Mucosa of rectum (tissue), 2 donors: ENCODE measurements around the gene RBM38.

Experiments
- H3K27ac ChIP-seq, 2 donors: one replicate each; pipeline ENCODE4 v1.7.0; 2013; ENCODE audit warnings: inconsistent platforms in 2 of 2, low read depth in 2 of 2, low read length in 2 of 2
- H3K27me3 ChIP-seq, 2 donors: one replicate each; pipeline ENCODE4 v1.7.0; 2013; ENCODE audit warnings: low read length in 2 of 2; ENCODE audit not compliant: control insufficient read depth in 2 of 2, insufficient read depth in 2 of 2
- H3K36me3 ChIP-seq, 2 donors: one replicate each; pipeline ENCODE4 v1.7.0; 2013; ENCODE audit warnings: low read length in 2 of 2; ENCODE audit not compliant: control insufficient read depth in 2 of 2, insufficient read depth in 2 of 2
- H3K4me1 ChIP-seq, 2 donors: one replicate each; pipeline ENCODE4 v1.7.0; 2013; ENCODE audit warnings: low read length in 2 of 2, mild to moderate bottlenecking in 1 of 2; ENCODE audit not compliant: control insufficient read depth in 2 of 2, insufficient read depth in 2 of 2
- H3K4me3 ChIP-seq, 2 donors: one replicate each; pipeline ENCODE4 v1.7.0; 2013; ENCODE audit warnings: low read length in 2 of 2
- H3K9ac ChIP-seq, 2 donors: one replicate each; pipeline ENCODE4 v1.7.0; 2013; ENCODE audit warnings: low read length in 2 of 2, low read depth in 1 of 2, mild to moderate bottlenecking in 1 of 2
- H3K9me3 ChIP-seq, 2 donors: one replicate each; pipeline ENCODE4 v1.7.0; 2013; ENCODE audit warnings: low read length in 2 of 2; ENCODE audit not compliant: control insufficient read depth in 2 of 2
- donor health status: healthy.
- donor health status: Normal muscosa, but diverticular disease.

The RBM38 gene

DNA sequence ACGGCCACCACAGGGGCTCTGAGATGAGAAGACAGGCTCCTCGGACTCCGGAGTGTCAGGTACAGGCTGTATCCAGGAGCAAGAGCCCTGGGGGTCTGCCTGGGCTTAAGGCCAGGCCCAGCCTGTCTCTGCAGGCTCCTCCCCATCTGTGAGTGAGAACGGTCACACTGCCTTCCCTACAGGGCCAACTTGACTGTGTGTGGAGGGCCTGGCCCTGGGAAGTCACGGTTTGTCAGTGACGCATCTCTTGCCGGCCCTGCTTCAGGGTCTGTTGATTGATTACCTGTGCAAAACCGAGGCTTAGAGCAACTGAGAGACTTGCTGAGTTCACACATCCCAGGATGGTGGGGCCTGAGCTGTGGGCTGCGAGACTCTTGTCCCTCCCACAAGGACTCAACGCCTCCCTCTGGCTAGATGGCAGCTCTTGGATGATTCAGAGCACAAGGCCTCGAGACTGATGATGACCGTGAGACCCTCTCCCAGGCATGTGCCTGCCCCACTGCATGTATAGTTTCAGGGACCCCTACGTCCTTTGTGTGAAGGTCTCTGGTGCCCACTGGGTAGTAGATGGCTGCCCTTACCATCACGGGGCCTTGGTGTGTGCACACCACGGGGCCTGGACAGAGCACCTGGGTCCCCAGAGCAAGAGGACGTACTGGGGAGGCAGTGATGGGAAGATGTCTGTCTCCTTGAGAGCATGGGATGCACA lies 5.9 kb downstream of the RBM38 start:
- H3K9me3 ChIP-seq = no peaks in the 10 kb centered on the region
- peak overlapping the region; percentile 54 to 85 for H3K27ac ChIP-seq
- H3K9ac ChIP-seq = no peak overlapping the region
- H3K4me1 ChIP-seq = peaks cover 55 to 79% of the 10 kb centered on the region in 2 donors
- peak overlapping the region in 1 of 2 donors; percentile 51 for H3K4me3 ChIP-seq
- H3K27me3 ChIP-seq = no peaks in the 10 kb centered on the region
- peaks cover 36 to 59% of the 10 kb centered on the region in 2 donors for H3K36me3 ChIP-seq

DNA sequence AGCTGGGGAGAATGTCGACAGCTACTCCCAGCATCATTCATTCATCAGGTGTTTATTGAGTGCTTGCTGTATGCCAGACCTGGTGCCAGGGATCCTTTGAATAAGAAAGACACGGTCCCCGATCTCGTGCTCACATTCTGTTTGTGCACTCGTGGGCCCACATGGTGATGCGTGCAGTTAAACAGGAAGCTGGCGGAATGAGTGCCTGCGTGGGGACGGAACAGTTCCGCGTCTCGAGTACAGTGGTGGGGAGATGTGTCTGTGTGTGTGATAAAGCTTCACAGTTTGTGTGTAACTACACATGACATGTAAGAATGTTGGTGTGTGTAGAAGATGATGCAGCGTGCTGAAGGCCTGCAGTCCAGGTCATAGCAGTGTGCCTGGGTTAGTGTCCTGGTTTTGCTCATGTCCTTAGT lies 6.5 kb downstream of the RBM38 start:
- Histone ChIP-seq H3K27me3 (no peaks in the 10 kb centered on the region), H3K4me3 (peak overlapping the region in 1 of 2 donors; percentile 51), H3K9me3 (no peaks in the 10 kb centered on the region), H3K4me1 (peaks cover 51 to 73% of the 10 kb centered on the region in 2 donors), H3K36me3 (peaks cover 41 to 64% of the 10 kb centered on the region in 2 donors), H3K27ac (peak overlapping the region; percentile 54 to 85), H3K9ac (peak overlapping the region; percentile 1 to 55)

DNA sequence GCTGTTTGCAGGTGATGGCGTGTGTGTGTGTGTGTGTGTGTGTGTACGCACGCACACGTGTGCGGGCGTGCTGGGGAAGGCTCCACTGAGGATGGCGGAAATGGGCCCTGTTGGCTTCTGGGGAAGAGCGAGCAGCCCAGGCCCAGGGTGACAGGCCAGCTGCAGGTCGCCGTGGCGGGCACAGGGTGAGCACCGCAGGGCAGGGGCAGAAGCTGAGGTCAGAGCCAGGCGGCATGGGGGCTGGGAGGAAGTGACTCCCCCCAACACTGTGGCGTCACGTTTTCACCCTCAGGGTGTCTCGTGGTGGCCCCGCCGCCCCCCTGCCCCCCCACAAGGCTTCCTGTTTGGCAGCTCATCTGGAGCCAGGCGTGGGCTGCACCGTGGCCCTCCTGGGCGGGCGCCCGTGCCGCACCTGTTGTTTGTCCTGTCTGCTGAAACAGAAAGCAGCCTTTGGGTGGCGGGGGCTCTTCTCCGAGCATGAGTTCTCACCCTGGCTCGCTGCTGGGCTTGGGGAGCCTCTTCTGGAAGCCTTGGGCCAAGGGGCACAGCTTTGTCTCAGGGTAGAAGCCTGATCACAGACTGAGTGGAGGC lies 7.1 kb downstream of the RBM38 start:
- H3K27me3 ChIP-seq = no peaks in the 10 kb centered on the region
- peak overlapping the region; percentile 54 to 85 for H3K27ac ChIP-seq
- H3K4me3 ChIP-seq = peak overlapping the region in 1 of 2 donors; percentile 51
- H3K9me3 ChIP-seq = no peaks in the 10 kb centered on the region
- peaks cover 41 to 68% of the 10 kb centered on the region in 2 donors for H3K36me3 ChIP-seq
- H3K9ac ChIP-seq = peak overlapping the region; percentile 55 to 63
- peaks cover 45 to 67% of the 10 kb centered on the region in 2 donors for H3K4me1 ChIP-seq

DNA sequence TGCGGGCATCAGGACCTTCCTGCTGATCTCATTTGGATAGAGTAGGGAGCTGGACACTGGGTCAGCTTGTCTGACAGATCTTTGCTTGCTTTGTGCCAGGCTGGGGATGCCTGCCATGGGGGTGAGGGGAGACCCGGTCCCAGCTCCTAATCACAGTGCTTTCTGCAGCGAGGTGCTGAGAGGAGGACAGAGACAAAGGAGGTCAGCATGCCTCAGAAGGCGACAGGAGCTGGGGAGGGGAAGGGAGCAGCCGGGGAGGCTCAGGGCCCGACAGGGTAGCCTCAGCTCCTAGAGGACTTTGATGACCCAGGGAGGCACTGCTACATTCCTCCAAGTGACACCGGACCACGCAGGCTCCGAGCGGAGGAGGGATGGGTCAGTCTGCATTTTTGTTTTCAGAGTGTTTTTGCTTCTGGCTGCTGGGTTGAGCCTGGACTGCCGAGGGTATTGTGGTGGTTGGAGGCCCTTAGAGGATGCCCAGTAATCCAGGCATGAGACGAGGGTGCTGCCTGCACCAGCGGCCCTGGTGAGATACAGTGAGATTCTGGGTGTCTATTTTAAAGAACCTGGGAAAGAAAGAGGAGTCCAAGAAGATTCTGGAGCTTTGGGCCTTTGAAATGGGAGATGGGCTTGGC lies 7.8 kb downstream of the RBM38 start:
- Histone ChIP-seq H3K36me3 (peaks cover 44 to 67% of the 10 kb centered on the region in 2 donors), H3K27ac (peak overlapping the region; percentile 54 to 85), H3K9me3 (no peaks in the 10 kb centered on the region), H3K9ac (peak overlapping the region; percentile 55 to 63), H3K27me3 (no peaks in the 10 kb centered on the region), H3K4me3 (peak overlapping the region in 1 of 2 donors; percentile 51), H3K4me1 (peaks cover 38 to 60% of the 10 kb centered on the region in 2 donors)

DNA sequence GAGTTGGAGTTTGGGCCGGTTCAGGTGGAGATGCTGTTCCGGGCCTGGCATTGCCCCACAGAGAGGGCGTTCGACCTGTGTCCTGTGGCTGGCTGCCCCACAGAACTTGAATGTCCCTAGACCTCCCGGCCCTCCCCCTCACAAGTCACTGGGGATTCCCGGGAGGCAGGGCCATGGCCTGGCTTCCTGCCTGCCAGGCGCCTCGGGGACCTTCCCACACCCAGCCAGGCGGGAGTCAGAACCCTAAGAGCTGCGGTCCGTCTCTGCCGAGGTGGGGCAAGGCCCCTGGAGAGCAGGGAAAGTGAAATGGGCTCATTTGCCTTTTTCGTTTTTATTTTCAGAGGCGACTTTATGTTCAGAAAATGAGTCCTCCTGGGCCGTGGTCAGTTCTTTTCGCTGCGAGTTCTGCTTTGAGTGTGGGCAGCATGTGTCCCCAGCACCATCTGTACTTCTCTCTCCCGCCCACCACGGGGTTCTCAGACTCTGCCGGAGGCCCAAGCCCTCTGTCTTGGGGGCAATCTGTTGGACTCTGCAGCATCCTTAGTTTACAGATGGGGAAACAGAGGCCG lies 8.5 kb downstream of the RBM38 start:
- Histone ChIP-seq H3K9ac (no peak overlapping the region), H3K4me1 (peaks cover 33 to 54% of the 10 kb centered on the region in 2 donors), H3K9me3 (no peaks in the 10 kb centered on the region), H3K27ac (peak overlapping the region in 1 of 2 donors; percentile 85), H3K27me3 (no peaks in the 10 kb centered on the region), H3K4me3 (peak overlapping the region in 1 of 2 donors; percentile 51), H3K36me3 (peaks cover 46 to 65% of the 10 kb centered on the region in 2 donors)

DNA sequence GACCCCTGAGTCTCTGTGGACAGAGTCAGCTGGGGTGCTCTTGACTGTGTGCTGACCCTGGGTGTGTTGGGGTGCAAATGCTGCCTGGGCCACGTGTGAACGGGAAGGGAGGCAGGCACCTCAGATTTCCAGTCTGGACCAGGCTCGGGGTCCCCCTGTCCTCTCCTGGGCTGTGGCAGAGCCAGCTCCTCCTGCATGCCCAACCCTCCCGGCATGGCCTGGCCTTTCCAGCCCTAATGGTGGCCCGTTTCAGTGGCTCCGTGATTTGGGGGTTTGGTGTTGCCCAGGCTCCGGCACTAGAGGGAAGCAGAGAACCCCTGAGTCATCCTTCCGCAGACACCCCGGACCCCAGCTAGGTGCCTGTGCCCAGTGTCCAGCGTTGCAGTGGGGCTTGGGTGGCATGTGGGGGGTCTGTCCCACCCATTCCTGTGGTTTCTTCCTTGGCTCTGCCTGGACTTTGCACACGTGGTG lies 9.1 kb downstream of the RBM38 start:
- peaks cover 46 to 62% of the 10 kb centered on the region in 2 donors for H3K36me3 ChIP-seq
- no peak overlapping the region for H3K4me3 ChIP-seq
- H3K9ac ChIP-seq = no peak overlapping the region
- H3K4me1 ChIP-seq = peaks cover 29 to 54% of the 10 kb centered on the region in 2 donors
- no peaks in the 10 kb centered on the region for H3K27me3 ChIP-seq
- no peaks in the 10 kb centered on the region for H3K9me3 ChIP-seq
- peak overlapping the region in 1 of 2 donors; percentile 85 for H3K27ac ChIP-seq

DNA sequence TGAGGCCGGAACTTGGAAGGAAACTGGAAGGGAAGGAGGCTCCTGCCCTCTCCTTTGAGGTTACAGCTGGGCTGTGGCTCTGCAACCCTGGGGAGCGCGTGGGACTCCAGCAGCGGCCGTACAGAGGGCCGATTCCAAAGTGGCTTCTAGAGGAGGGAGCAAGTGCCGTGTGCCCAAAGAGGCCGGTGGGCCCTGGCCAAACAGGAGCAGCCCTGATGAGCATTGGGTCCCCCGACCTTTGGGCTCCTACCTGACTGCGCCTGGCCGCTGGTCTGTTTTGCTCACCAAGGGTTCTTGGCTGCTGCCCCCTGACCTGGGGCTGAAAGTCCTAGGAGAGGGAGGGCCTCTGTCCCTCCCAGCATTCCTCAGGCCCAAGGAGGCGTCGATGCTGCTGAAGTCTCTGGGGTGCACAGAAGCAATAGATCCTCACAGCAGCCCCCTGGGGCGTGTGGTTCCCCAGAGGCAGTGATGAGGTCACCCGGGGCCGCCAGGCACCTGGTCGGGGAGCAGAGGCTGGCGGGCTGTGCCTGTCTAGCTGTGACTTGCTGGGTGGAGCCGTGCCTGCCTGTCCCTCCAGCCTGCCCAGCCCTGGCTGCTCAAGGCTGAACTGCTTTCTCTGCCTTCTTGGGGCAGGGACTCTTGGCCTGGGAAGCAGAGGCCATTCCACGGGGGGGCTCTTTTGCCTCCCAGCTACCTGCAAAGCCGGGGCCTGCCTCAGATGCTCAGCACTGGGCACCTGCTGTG lies 9.8 kb downstream of the RBM38 start:
- Histone ChIP-seq H3K9ac (no peak overlapping the region), H3K27me3 (no peaks in the 10 kb centered on the region), H3K9me3 (no peaks in the 10 kb centered on the region), H3K36me3 (peaks cover 52 to 62% of the 10 kb centered on the region in 2 donors), H3K4me3 (no peak overlapping the region), H3K27ac (no peak overlapping the region), H3K4me1 (peaks cover 29 to 49% of the 10 kb centered on the region in 2 donors)

DNA sequence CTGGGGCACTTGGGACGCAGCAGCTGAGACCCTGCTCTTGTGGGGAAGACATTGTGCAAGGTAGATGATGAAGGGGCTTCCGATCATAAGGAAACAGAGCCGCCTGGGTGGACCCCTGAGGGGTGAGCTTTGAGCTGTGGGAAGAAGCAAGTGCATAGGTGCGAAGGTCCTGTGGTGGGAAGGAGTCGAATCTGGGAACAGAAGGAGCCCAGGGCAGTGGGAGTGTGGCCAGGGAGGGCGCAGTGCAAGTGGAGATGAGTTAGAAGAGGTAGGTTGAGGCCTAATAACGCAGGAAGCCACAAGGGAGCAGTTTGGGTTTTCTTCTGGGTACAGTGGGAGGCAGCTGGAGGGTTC lies 10.3 kb downstream of the RBM38 start:
- Histone ChIP-seq H3K27ac (no peak overlapping the region), H3K9ac (no peak overlapping the region), H3K36me3 (peaks cover 57 to 61% of the 10 kb centered on the region in 2 donors), H3K27me3 (no peaks in the 10 kb centered on the region), H3K9me3 (no peaks in the 10 kb centered on the region), H3K4me3 (no peak overlapping the region), H3K4me1 (peaks cover 29 to 45% of the 10 kb centered on the region in 2 donors)

DNA sequence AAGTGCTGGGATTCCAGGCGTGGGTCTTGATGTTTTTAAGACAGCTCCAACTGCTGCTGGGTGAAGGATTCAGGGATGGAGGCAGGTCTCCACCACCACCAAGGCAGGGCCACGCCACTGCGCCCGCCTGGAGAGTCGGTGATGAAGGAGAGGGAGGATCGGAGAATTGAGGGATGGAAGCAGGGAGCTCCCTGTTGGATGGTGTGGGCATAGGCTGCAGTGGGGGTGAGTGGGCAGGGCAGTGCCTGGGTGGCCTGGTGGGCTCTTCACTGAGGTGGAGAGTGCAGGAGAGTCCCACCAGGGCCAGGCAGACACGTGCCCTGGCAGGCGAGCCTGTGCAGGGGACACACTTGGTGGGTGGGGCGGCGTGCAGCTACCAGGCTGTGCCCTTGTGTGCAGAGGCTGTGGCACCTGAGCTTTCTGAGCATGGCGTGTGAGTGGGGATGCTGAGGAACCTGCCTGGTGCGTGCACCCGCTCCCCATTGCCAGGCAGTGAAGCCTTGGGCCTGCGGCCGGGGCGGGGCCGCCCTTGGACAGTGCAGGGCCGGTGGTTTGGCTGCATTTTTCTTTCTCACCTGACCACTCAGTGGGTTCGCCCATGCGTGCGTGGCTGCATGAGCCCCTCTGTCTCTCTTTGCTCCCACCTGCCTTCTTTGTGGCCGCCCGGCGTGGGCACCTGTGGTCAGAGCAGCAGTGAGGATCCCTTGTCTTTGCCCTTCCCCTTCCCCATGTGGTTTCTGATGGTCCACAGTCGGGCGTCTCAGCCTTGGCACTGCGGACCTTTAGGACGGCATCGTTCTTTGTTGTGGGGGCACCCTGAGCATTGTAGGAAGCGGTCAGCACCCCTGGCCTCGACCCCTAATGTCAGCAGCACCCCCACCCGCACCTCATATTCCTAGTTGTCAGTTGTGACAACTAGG lies 11.3 kb downstream of the RBM38 start:
- no peaks in the 10 kb centered on the region for H3K27me3 ChIP-seq
- no peak overlapping the region for H3K27ac ChIP-seq
- H3K9ac ChIP-seq = no peak overlapping the region
- no peaks in the 10 kb centered on the region for H3K9me3 ChIP-seq
- H3K4me3 ChIP-seq = no peak overlapping the region
- H3K4me1 ChIP-seq = peaks cover 26 to 39% of the 10 kb centered on the region in 2 donors
- H3K36me3 ChIP-seq = peaks cover 56% of the 10 kb centered on the region in 2 donors
